ENCODE data around the gene ZNF469. TPM values are rescaled to one million over a fixed set of nuclear protein-coding genes. Genes with fewer than 3 reads are reported as not detected.

The ZNF469 gene
- total RNA-seq, 1 experiment from 2014 or later: not detected

DNA sequence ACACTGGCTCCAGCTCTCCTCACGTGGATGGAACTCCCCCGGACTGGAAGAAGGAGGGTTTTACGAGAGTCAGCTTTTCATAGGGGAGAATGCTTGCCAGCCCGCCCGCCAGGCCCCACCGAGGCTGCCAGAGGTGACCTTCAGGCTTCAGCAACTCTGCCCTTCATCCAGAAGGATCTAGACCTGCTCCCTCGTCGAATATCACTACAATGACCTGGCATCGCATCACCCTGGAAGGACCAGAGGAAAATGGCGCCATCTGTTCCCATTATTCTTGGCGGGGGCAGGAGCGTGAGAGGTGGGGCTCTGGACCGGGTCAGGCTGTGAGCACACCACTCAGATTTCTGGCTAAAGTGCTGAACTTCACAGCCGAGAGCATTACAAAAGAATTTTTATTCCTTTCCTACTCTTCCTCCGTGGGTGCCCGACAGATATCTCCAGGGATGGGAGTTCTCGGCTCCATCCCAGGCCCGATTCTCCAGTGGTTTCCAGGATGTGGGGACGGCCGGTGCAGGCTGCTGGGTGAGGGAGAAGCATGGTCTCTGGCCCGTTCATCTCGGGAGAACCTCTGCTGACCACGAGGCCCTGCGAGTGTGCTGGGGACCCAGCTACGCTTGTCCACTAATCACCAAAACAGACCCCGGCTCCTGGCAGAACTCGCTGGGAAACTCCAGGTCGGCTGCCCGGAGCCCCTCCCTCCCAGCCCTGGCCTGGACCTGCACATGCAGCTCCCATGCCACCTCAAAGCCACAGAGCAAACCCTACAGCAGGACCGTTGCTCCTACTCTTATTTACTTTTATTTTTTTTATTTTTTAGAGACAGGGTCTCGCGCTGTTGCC lies 36.8 kb upstream of the ZNF469 start:
- Histone ChIP-seq H3K4me3 (ENCODE audit: low read length) (no peak overlapping the region), H3K4me1 (ENCODE audit: low read length) (peaks cover 8% of the 10 kb centered on the region), H3K27me3 (ENCODE audit: low read length) (no peaks in the 10 kb centered on the region), H2AFZ (ENCODE audit: low read length) (no peak overlapping the region), H3K9me2 (replicated peaks; ENCODE audit: insufficient read depth, low read length) (no peaks in the 10 kb centered on the region), H3K4me2 (ENCODE audit: low read depth, low read length, poor library complexity, severe bottlenecking) (no peak overlapping the region), H3K36me3 (ENCODE audit: insufficient read depth, low read length) (no peaks in the 10 kb centered on the region), H4K20me1 (ENCODE audit: insufficient read depth, low read depth, low read length) (no peaks in the 10 kb centered on the region), H3K79me2 (ENCODE audit: low read length) (no peaks in the 10 kb centered on the region), H3K9me3 (ENCODE audit: low read length) (no peaks in the 10 kb centered on the region), H3K9ac (ENCODE audit: low read length) (no peak overlapping the region), H3K27ac (ENCODE audit: low read length) (no peak overlapping the region)
- DNase-seq: no peak

DNA sequence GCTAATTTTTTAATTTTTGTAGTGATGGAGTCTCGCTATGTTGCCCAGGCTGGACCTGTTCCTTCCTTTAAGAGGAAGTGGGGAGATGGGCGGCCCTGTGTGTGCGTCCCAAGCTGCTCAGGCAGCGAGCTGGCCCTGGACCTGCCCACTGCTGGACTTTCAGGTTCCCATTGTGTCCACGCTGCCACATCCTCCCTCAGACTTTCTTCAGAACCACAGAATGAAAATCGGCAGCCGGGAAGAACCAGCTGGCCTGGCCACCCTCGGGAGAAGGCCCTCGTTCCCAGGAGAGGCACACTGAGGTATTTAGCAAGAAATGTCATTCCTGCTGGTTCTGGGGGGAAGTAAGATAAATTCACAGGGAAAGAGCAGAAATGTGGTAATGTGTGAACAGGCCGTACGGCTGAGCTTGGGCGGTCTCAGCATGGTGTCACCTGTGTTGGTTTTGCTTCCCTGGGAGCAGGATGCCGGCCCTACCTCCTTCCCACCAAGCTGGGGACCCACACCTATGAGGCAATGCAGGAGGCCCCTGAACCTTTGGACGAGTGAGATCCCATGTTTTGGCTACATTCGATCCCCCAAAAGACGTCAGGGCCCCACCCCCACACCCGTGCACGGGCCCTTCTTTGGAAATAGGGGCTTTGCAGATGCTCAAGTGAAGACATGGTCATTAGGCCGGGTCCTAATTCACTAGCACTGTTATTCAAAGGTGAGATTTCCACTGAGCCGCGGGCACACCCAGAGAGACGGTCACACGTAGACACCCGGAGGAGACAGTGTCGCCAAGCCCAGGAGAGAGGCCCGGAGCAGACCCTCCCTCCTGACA lies 35.9 kb upstream of the ZNF469 start:
- Histone ChIP-seq H3K9me3 (ENCODE audit: low read length) (no peaks in the 10 kb centered on the region), H3K9me2 (replicated peaks; ENCODE audit: insufficient read depth, low read length) (no peaks in the 10 kb centered on the region), H3K4me1 (ENCODE audit: low read length) (peaks cover 8% of the 10 kb centered on the region), H3K27me3 (ENCODE audit: low read length) (no peaks in the 10 kb centered on the region), H3K36me3 (ENCODE audit: insufficient read depth, low read length) (no peaks in the 10 kb centered on the region), H3K79me2 (ENCODE audit: low read length) (no peaks in the 10 kb centered on the region), H3K4me2 (ENCODE audit: low read depth, low read length, poor library complexity, severe bottlenecking) (no peak overlapping the region), H3K27ac (ENCODE audit: low read length) (no peak overlapping the region), H3K4me3 (ENCODE audit: low read length) (no peak overlapping the region), H2AFZ (ENCODE audit: low read length) (no peak overlapping the region), H4K20me1 (ENCODE audit: insufficient read depth, low read depth, low read length) (no peaks in the 10 kb centered on the region), H3K9ac (ENCODE audit: low read length) (no peak overlapping the region)
- no peak for DNase-seq

DNA sequence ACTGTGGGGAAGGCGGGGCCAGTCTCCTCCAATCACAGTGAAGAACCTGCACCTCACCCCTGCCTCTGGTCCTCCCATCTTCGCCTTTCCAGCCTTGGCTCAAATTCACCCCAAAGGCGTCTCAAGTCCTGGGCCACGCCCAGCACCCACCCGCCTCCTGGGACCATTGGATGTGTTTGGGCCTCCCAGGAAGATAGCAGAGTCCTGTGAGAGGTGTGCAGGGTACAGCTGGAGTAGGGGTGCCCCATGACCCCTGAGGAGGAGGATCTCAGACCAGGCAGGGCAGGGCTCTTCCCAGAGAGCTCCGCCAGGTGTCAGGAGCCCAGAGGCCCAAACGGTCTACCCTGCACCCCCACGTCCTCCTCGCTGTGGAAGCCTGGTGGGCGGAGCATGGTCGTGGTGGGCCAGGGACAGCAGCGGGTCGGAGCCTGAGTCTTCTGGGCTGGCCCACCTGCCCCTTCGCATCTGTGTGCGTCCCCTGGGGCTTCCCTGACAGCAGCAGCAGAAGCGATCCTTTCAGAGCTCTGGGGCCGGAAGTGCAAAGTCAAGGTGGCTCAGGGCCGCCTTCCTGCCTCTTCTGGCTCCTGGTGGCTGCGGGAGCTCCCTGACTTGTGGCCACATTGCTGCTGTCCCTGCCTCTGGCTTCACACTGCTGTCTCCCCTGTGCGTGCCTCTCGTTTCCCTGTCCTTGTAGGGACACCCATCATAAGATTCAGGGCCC lies 34.9 kb upstream of the ZNF469 start:
- no peak overlapping the region for H3K4me3 ChIP-seq (ENCODE audit: low read length)
- H3K36me3 ChIP-seq (ENCODE audit: insufficient read depth, low read length): no peaks in the 10 kb centered on the region
- no peak overlapping the region for H3K27ac ChIP-seq (ENCODE audit: low read length)
- H3K4me1 ChIP-seq (ENCODE audit: low read length): peaks cover 8% of the 10 kb centered on the region
- no peaks in the 10 kb centered on the region for H3K9me2 ChIP-seq (replicated peaks; ENCODE audit: insufficient read depth, low read length)
- H3K79me2 ChIP-seq (ENCODE audit: low read length): no peaks in the 10 kb centered on the region
- no peaks in the 10 kb centered on the region for H3K9me3 ChIP-seq (ENCODE audit: low read length)
- H2AFZ ChIP-seq (ENCODE audit: low read length): no peak overlapping the region
- H3K9ac ChIP-seq (ENCODE audit: low read length): no peak overlapping the region
- H3K27me3 ChIP-seq (ENCODE audit: low read length): no peaks in the 10 kb centered on the region
- peak; percentile 57 for DNase-seq
- H4K20me1 ChIP-seq (ENCODE audit: insufficient read depth, low read depth, low read length): no peaks in the 10 kb centered on the region
- H3K4me2 ChIP-seq (ENCODE audit: low read depth, low read length, poor library complexity, severe bottlenecking): peak overlapping the region; percentile 23

DNA sequence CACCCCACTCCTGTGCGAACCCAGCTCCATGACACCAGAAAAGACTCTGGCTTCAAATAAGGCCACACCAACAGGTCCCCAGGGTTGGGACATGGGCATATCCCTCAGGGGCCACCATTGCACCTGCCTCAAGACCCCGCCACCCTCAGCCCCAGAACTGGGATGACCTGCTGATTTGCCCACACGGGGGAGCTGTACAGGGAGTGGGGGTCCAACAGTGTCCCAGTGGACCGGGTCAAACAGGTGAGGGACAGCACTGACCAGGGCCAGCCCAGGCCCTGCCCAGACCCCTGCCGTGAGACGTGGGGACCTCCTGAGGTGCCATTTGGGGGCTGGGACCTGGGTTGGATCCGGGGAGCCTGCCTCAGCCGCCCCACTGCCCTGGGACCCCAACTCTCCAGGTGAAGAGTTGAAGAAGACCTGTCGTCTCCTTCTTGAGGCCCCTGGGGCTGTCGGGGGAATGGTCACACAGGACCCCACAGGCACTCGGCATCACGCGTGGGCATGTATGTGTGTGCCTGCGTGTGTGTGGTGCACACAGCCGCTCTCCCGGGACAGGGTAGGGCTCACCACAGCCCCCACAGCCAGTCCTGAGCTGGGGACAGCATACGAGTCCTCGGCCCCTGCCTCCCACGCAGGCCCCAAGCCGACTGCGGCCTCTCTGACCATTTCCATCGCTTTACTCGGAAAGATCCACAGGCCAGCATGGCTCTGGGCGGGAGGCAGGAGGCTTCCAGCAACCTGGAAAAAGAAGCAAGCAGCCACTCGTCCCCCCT lies 34.2 kb upstream of the ZNF469 start:
- peaks cover 8% of the 10 kb centered on the region for H3K4me1 ChIP-seq (ENCODE audit: low read length)
- no peak for DNase-seq
- no peak overlapping the region for H3K27ac ChIP-seq (ENCODE audit: low read length)
- H4K20me1 ChIP-seq (ENCODE audit: insufficient read depth, low read depth, low read length): no peaks in the 10 kb centered on the region
- H3K27me3 ChIP-seq (ENCODE audit: low read length): no peaks in the 10 kb centered on the region
- H3K9me3 ChIP-seq (ENCODE audit: low read length): no peaks in the 10 kb centered on the region
- peak overlapping the region; percentile 23 for H3K4me2 ChIP-seq (ENCODE audit: low read depth, low read length, poor library complexity, severe bottlenecking)
- H2AFZ ChIP-seq (ENCODE audit: low read length): no peak overlapping the region
- no peak overlapping the region for H3K9ac ChIP-seq (ENCODE audit: low read length)
- H3K4me3 ChIP-seq (ENCODE audit: low read length): no peak overlapping the region
- no peaks in the 10 kb centered on the region for H3K79me2 ChIP-seq (ENCODE audit: low read length)
- H3K9me2 ChIP-seq (replicated peaks; ENCODE audit: insufficient read depth, low read length): no peaks in the 10 kb centered on the region
- no peaks in the 10 kb centered on the region for H3K36me3 ChIP-seq (ENCODE audit: insufficient read depth, low read length)

DNA sequence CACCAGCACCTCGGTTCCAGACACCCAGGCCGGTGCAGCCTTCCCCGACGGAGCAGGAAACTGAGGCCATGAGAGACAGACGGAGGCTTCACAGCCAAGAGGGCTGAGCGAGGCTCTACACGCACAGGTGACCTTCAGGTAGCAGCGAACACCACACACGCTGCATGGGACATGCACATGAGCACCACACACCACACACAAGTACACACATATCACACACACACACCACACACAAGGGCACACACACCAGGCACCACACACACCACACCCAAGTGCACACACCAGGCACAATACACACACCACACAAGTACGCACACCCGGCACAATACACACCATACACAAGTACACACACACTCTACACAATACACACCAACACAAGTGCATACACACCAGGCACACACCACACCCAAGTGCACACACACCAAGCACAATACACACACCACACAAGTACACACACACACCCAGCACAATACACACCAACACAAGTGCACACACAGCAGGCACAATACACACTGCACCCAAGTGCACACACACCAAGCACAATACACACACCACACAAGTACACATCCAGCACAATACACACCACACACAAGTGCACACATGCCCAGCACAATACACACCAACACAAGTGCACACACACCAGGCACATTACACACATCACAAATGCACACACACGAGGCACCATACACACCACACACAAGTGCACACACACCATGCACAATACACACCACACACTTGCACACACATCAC lies 33.4 kb upstream of the ZNF469 start:
- Histone ChIP-seq H3K36me3 (ENCODE audit: insufficient read depth, low read length) (no peaks in the 10 kb centered on the region), H3K4me3 (ENCODE audit: low read length) (no peak overlapping the region), H3K9me2 (replicated peaks; ENCODE audit: insufficient read depth, low read length) (no peaks in the 10 kb centered on the region), H3K27ac (ENCODE audit: low read length) (no peak overlapping the region), H2AFZ (ENCODE audit: low read length) (no peak overlapping the region), H3K79me2 (ENCODE audit: low read length) (no peaks in the 10 kb centered on the region), H3K4me1 (ENCODE audit: low read length) (peaks cover 8% of the 10 kb centered on the region), H4K20me1 (ENCODE audit: insufficient read depth, low read depth, low read length) (no peaks in the 10 kb centered on the region), H3K9me3 (ENCODE audit: low read length) (no peaks in the 10 kb centered on the region), H3K27me3 (ENCODE audit: low read length) (no peaks in the 10 kb centered on the region), H3K9ac (ENCODE audit: low read length) (no peak overlapping the region), H3K4me2 (ENCODE audit: low read depth, low read length, poor library complexity, severe bottlenecking) (no peak overlapping the region)
- no peak for DNase-seq

DNA sequence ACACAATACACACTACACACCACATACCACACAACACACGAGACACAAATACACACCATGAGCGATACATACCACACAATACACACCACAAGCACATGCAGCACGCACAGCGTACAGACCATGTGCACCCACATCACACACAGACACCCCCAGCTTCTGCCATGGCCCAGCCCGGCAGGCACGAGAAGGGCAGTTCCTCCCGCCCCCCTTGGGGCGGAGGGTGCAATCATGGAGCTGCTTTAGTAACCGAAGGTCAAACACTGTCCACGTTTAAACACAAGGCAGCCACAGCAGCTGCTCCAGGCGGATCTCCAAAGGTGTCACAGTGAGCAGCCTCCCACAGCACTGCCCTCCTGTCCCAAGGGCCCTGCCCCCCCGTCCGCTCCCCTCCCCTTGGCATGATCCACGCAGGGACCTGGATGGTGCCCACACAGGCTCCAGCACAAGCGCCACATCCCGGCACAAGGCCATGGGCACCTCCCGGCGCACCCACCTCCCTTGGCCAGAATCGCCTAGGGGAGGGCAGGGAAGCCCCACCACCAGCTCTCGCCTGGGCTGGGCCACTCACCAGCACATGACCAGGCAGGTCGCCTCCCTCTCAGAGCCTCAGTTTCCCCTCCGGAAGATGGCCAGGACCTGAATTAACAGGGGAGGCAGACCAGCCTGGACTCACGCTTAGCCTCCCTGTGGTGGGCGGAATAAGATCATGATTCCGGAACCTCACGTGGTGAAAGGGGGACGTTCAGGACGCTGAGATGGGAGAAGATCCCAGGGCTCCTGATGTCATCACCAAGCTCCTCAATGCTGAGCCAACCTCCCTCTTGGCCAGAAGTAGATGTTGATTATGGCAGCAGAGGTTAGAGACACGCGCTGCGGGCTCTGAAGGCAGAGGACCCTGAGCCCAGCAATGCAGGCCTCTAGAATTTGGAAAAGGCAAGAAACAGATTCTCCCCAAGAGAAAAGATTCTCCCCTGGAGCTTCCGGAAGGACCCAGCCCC lies 32.6 kb upstream of the ZNF469 start:
- H2AFZ ChIP-seq (ENCODE audit: low read length): no peak overlapping the region
- no peak overlapping the region for H3K4me2 ChIP-seq (ENCODE audit: low read depth, low read length, poor library complexity, severe bottlenecking)
- no peak for DNase-seq
- H4K20me1 ChIP-seq (ENCODE audit: insufficient read depth, low read depth, low read length): no peaks in the 10 kb centered on the region
- no peaks in the 10 kb centered on the region for H3K9me3 ChIP-seq (ENCODE audit: low read length)
- no peak overlapping the region for H3K9ac ChIP-seq (ENCODE audit: low read length)
- no peak overlapping the region for H3K4me3 ChIP-seq (ENCODE audit: low read length)
- no peak overlapping the region for H3K27ac ChIP-seq (ENCODE audit: low read length)
- no peaks in the 10 kb centered on the region for H3K79me2 ChIP-seq (ENCODE audit: low read length)
- H3K27me3 ChIP-seq (ENCODE audit: low read length): no peaks in the 10 kb centered on the region
- H3K4me1 ChIP-seq (ENCODE audit: low read length): peaks cover 8% of the 10 kb centered on the region
- no peaks in the 10 kb centered on the region for H3K9me2 ChIP-seq (replicated peaks; ENCODE audit: insufficient read depth, low read length)
- no peaks in the 10 kb centered on the region for H3K36me3 ChIP-seq (ENCODE audit: insufficient read depth, low read length)

Measured in Karpas-422 (cell line).